Esophagus squamous epithelium (tissue), 5 donors: ENCODE results near the gene SRC. TPM values are rescaled to one million over a fixed set of nuclear protein-coding genes. Genes with fewer than 3 reads are reported as not detected.

ENCODE experiments used
- DNase-seq: peaks from one replicate; lab custom pipeline; 2025; lab: John Stamatoyannopoulos, UW
- H3K27ac ChIP-seq, 4 donors: fragments of 200-600 bp; sonication (generic); one replicate each; pipeline ENCODE4 v1.5.1; 2016 to 2019; ENCODE audit warnings: mild to moderate bottlenecking in 1 of 4
- H3K27me3 ChIP-seq, 4 donors: fragments of 200-600 bp; sonication (generic); 1 replicate in 3 of 4; 2 replicates in 1 of 4; pipeline versions ENCODE4 v1.5.1 to v1.6.0; 2017 to 2021; ENCODE audit warnings: antibody characterized with exemption in 1 of 4
- H3K36me3 ChIP-seq, 3 donors: fragments of 200-600 bp; sonication (generic); one replicate each; pipeline ENCODE4 v1.5.1; 2016 to 2019
- H3K4me1 ChIP-seq, 3 donors: fragments of 200-600 bp; sonication (generic); one replicate each; pipeline ENCODE4 v1.5.1; 2017 to 2019
- H3K4me3 ChIP-seq, 4 donors: fragments of 200-600 bp; sonication (generic); 1 replicate in 3 of 4; 2 replicates in 1 of 4; pipeline ENCODE4 v1.5.1; 2016 to 2019; ENCODE audit warnings: mild to moderate bottlenecking in 2 of 4, moderate library complexity in 1 of 4
- H3K9me3 ChIP-seq, 3 donors: fragments of 200-600 bp; sonication (generic); one replicate each; pipeline ENCODE4 v1.5.1; 2016 to 2019
- CTCF ChIP-seq, 6 experiments: fragments of 450-650 bp in 4 of 6; fragments of 200-600 bp in 2 of 6; sonication (generic) in 2 of 6; IDR thresholded peaks; one replicate each; pipeline ENCODE4 v1.5.1; 2016 to 2019; ENCODE audit warnings: antibody characterized with exemption in 6 of 6, mild to moderate bottlenecking in 4 of 6, moderate library complexity in 4 of 6
- POLR2A ChIP-seq, 4 donors: fragments of 450-650 bp; IDR thresholded peaks; one replicate each; pipeline ENCODE4 v1.6.1; 2017; ENCODE audit warnings: antibody characterized with exemption in 4 of 4, mild to moderate bottlenecking in 4 of 4, moderate library complexity in 3 of 4
- WGBS, 2 donors: methylation state at CpG; one replicate each; pipeline ENCODE4 v1.1.5; 2018; 5-methylcytosine and 5-hydroxymethylcytosine counted together
- intact Hi-C: fragments of 100-400 bp; cut with DNase I; formaldehyde crosslinking; loops from one replicate; pipeline ENCODE4 v1.15.0; 2022
- total RNA-seq, 4 donors: library from RNA; depleted of rRNA; stranded (reverse); fragments of >200 nt; gene quantifications; one replicate each; pipeline ENCODE4 v1.1.0, GENCODE V29; 2016
- donor health status: DM: yes; HTN: yes; CAD: no.

SRC gene
- total RNA-seq, 4 donors from 2014 or later = 32.4 to 46.5 (median 39.0) TPM

GRCh38 chr20:37421988-37422387 lies 76.0 kb downstream of the SRC start:
- WGBS, 2 donors = 26 to 57% methylated on average over 6 of the region's 6 CpGs
- Histone ChIP-seq H3K36me3 (no peaks in the 10 kb centered on the region), H3K4me1 (peaks cover 0 to 1% (median 0%) of the 10 kb centered on the region in 3 donors), H3K9me3 (no peaks in the 10 kb centered on the region), H3K27me3 (peaks cover 0 to 89% (median 0%) of the 10 kb centered on the region in 4 donors), H3K4me3 (no peak overlapping the region), H3K27ac (no peak overlapping the region)
- intact Hi-C loops = no loop called here
- no peak for TF ChIP-seq POLR2A (IDR thresholded peaks at IDR 0.05)
- TF ChIP-seq CTCF (IDR thresholded peaks at IDR 0.05) = no peak
- DNase-seq = no peak

- no peak overlapping the region for H3K27ac ChIP-seq
- H3K36me3 ChIP-seq = no peaks in the 10 kb centered on the region
- WGBS, 2 donors = 43 to 68% methylated on average over 4 to 5 of the region's 11 CpGs
- no peak for DNase-seq
- H3K4me1 ChIP-seq = no peaks in the 10 kb centered on the region
- no peak overlapping the region for H3K4me3 ChIP-seq
- H3K27me3 ChIP-seq = peaks cover 0 to 86% (median 0%) of the 10 kb centered on the region in 4 donors
- intact Hi-C loops = no loop called here
- no peaks in the 10 kb centered on the region for H3K9me3 ChIP-seq
- TF ChIP-seq CTCF (IDR thresholded peaks at IDR 0.05) (no peak), POLR2A (IDR thresholded peaks at IDR 0.05) (no peak)
Observed at GRCh38 chr20:37422791-37423286, 76.9 kb downstream of the SRC start.

- no peak for DNase-seq
- WGBS, 2 donors = 85 to 90% methylated on average over 4 to 7 of the region's 10 CpGs
- no peaks in the 10 kb centered on the region for H3K36me3 ChIP-seq
- intact Hi-C loops = no loop called here
- peaks cover 0 to 79% (median 0%) of the 10 kb centered on the region in 4 donors for H3K27me3 ChIP-seq
- no peak overlapping the region for H3K4me3 ChIP-seq
- H3K4me1 ChIP-seq = no peaks in the 10 kb centered on the region
- no peaks in the 10 kb centered on the region for H3K9me3 ChIP-seq
- H3K27ac ChIP-seq = no peak overlapping the region
- TF ChIP-seq CTCF (IDR thresholded peaks at IDR 0.05) = no peak
- no peak for TF ChIP-seq POLR2A (IDR thresholded peaks at IDR 0.05)
Observed at GRCh38 chr20:37423545-37423944, 77.6 kb downstream of the SRC start.

GRCh38 chr20:37424062-37424851 lies 78.3 kb downstream of the SRC start:
- Histone ChIP-seq H3K9me3 (no peaks in the 10 kb centered on the region), H3K4me3 (no peak overlapping the region), H3K27me3 (peaks cover 0 to 76% (median 0%) of the 10 kb centered on the region in 4 donors), H3K4me1 (no peaks in the 10 kb centered on the region), H3K27ac (no peak overlapping the region), H3K36me3 (no peaks in the 10 kb centered on the region)
- intact Hi-C loops = no loop called here
- no peak for DNase-seq
- 63 to 71% methylated on average over 3 of the region's 3 CpGs for WGBS, 2 donors
- no peak for TF ChIP-seq CTCF (IDR thresholded peaks at IDR 0.05)
- TF ChIP-seq POLR2A (IDR thresholded peaks at IDR 0.05) = no peak

- Histone ChIP-seq H3K4me3 (no peak overlapping the region), H3K27me3 (peaks cover 0 to 72% (median 0%) of the 10 kb centered on the region in 4 donors), H3K9me3 (no peaks in the 10 kb centered on the region), H3K27ac (no peak overlapping the region), H3K36me3 (no peaks in the 10 kb centered on the region), H3K4me1 (no peaks in the 10 kb centered on the region)
- 83 to 94% methylated on average over 8 to 9 of the region's 9 CpGs for WGBS, 2 donors
- no peak for DNase-seq
- intact Hi-C loops = no loop called here
- no peak for TF ChIP-seq CTCF (IDR thresholded peaks at IDR 0.05)
- TF ChIP-seq POLR2A (IDR thresholded peaks at IDR 0.05) = no peak
Observed at GRCh38 chr20:37425103-37425625, 79.2 kb downstream of the SRC start.
